HS-27A (cell line): ENCODE results near the gene DCTN2.

Experiments used
- DNase-seq: peaks from one replicate; pipeline ENCODE4 v3.0.0-alpha.2; 2012; ENCODE audit warnings: low read depth, missing footprints

Gene DCTN2

GRCh38 chr12:57488402-57489156 is 58.4 kb downstream of the DCTN2 start:
- no peak for DNase-seq

- DNase-seq = peak; percentile 89
Observed at GRCh38 chr12:57487597-57488401, 59.2 kb downstream of the DCTN2 start, which contains the start of gene MARS1. TSS of gene MARS1 (plus strand) at chr12:57488068. CDS start at chr12:57488091, 23 bp downstream.

- DNase-seq = no peak
Observed at GRCh38 chr12:57487055-57487596, 59.9 kb downstream of the DCTN2 start.

GRCh38 chr12:57485695-57486094 is 61.3 kb downstream of the DCTN2 start:
- DNase-seq = no peak

- DNase-seq = no peak
Observed at GRCh38 chr12:57483466-57483865, 63.5 kb downstream of the DCTN2 start.

GRCh38 chr12:57481671-57482070 is 65.3 kb downstream of the DCTN2 start:
- no peak for DNase-seq
